Measurements from ENCODE around the gene PUS10.

PUS10 gene

GRCh38 chr2:60973705-60974104 is 44.4 kb downstream of the PUS10 start:
- Histone ChIP-seq H3K9me3 (ENCODE audit: control insufficient read depth, insufficient read depth, low read depth, low read length) (no peaks in the 10 kb centered on the region), H3K4me1 (ENCODE audit: control insufficient read depth, insufficient read depth, low read length) (no peaks in the 10 kb centered on the region), H3K27ac (ENCODE audit: extremely low read depth, low read depth, low read length) (no peak overlapping the region), H3K4me3 (ENCODE audit: low read depth, low read length) (no peak overlapping the region), H3K36me3 (ENCODE audit: control insufficient read depth in 2 of 2, insufficient read depth in 1 of 2, low read length in 2 of 2) (no peaks in the 10 kb centered on the region)
- no peak for TF ChIP-seq GLI4 (tag by site-specific recombination; IDR thresholded peaks at IDR 0.05)
- TF ChIP-seq ZNF221 (tag by site-specific recombination; IDR thresholded peaks at IDR 0.05; ENCODE audit: borderline replicate concordance), result no peak
- TF ChIP-seq ZEB2 (tag by site-specific recombination; IDR thresholded peaks at IDR 0.05), result no peak
- no peak for TF ChIP-seq BCL6B (tag by site-specific recombination; IDR thresholded peaks at IDR 0.05)
- no peak for TF ChIP-seq ZNF416 (tag by site-specific recombination; IDR thresholded peaks at IDR 0.05)
- TF ChIP-seq ZNF555 (tag by site-specific recombination; conservative IDR thresholded peaks at IDR 0.05), result no peak
- TF ChIP-seq ZNF639 (tag by site-specific recombination; IDR thresholded peaks at IDR 0.05), result no peak
- ChIA-PET CTCF (no interaction called here), POLR2A (interaction anchor here (0.8 kb wide), 1 partner anchor 29 kb away, joined by 4 read pairs; no protein-coding TSS in a partner anchor)

- ChIA-PET POLR2A (no interaction called here), CTCF (interaction anchor here (0.6 kb wide), 1 partner anchor 151 kb away, joined by 3 read pairs; no protein-coding TSS in a partner anchor)
- no peaks in the 10 kb centered on the region for H3K9me3 ChIP-seq (ENCODE audit: control insufficient read depth, insufficient read depth, low read depth, low read length)
- TF ChIP-seq ZNF785 (tag by site-specific recombination; IDR thresholded peaks at IDR 0.05), result no peak
- TF ChIP-seq ZIC2 (tag by site-specific recombination; IDR thresholded peaks at IDR 0.05), result peak; percentile 12; the same call in 1 of the 2 replicates
- H3K4me1 ChIP-seq (ENCODE audit: control insufficient read depth, insufficient read depth, low read length), result no peaks in the 10 kb centered on the region
- H3K4me3 ChIP-seq (ENCODE audit: low read depth, low read length), result no peak overlapping the region
- no peak overlapping the region for H3K27ac ChIP-seq (ENCODE audit: extremely low read depth, low read depth, low read length)
- H3K36me3 ChIP-seq (ENCODE audit: control insufficient read depth in 2 of 2, insufficient read depth in 1 of 2, low read length in 2 of 2), result no peaks in the 10 kb centered on the region
Observed at GRCh38 chr2:60972889-60973656, 45.0 kb downstream of the PUS10 start.

GRCh38 chr2:60966507-60967405 is 51.3 kb downstream of the PUS10 start:
- H3K27ac ChIP-seq (ENCODE audit: extremely low read depth, low read depth, low read length), result no peak overlapping the region
- no peak for TF ChIP-seq ZNF148 (tag by site-specific recombination; IDR thresholded peaks at IDR 0.05; ENCODE audit: borderline replicate concordance)
- TF ChIP-seq ZNF530 (tag by site-specific recombination; IDR thresholded peaks at IDR 0.05; ENCODE audit: low read depth), result no peak
- no peak for TF ChIP-seq ZNF324 (tag by site-specific recombination; IDR thresholded peaks at IDR 0.05)
- TF ChIP-seq, protein P1, sequence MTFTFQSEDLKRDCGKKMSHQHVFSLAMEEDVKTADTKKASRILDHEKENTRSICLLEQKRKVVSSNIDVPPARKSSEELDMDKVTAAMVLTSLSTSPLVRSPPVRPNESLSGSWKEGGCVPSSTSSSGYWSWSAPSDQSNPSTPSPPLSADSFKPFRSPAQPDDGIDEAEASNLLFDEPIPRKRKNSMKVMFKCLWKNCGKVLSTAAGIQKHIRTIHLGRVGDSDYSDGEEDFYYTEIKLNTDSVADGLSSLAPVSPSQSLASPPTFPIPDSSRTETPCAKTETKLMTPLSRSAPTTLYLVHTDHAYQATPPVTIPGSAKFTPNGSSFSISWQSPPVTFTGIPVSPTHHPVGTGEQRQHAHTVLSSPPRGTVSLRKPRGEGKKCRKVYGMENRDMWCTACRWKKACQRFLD (tag by site-specific recombination; IDR thresholded peaks at IDR 0.05), result no peak
- TF ChIP-seq, protein P2, sequence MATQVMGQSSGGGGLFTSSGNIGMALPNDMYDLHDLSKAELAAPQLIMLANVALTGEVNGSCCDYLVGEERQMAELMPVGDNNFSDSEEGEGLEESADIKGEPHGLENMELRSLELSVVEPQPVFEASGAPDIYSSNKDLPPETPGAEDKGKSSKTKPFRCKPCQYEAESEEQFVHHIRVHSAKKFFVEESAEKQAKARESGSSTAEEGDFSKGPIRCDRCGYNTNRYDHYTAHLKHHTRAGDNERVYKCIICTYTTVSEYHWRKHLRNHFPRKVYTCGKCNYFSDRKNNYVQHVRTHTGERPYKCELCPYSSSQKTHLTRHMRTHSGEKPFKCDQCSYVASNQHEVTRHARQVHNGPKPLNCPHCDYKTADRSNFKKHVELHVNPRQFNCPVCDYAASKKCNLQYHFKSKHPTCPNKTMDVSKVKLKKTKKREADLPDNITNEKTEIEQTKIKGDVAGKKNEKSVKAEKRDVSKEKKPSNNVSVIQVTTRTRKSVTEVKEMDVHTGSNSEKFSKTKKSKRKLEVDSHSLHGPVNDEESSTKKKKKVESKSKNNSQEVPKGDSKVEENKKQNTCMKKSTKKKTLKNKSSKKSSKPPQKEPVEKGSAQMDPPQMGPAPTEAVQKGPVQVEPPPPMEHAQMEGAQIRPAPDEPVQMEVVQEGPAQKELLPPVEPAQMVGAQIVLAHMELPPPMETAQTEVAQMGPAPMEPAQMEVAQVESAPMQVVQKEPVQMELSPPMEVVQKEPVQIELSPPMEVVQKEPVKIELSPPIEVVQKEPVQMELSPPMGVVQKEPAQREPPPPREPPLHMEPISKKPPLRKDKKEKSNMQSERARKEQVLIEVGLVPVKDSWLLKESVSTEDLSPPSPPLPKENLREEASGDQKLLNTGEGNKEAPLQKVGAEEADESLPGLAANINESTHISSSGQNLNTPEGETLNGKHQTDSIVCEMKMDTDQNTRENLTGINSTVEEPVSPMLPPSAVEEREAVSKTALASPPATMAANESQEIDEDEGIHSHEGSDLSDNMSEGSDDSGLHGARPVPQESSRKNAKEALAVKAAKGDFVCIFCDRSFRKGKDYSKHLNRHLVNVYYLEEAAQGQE (tag by site-specific recombination; IDR thresholded peaks at IDR 0.05), result no peak
- TF ChIP-seq, protein P3, sequence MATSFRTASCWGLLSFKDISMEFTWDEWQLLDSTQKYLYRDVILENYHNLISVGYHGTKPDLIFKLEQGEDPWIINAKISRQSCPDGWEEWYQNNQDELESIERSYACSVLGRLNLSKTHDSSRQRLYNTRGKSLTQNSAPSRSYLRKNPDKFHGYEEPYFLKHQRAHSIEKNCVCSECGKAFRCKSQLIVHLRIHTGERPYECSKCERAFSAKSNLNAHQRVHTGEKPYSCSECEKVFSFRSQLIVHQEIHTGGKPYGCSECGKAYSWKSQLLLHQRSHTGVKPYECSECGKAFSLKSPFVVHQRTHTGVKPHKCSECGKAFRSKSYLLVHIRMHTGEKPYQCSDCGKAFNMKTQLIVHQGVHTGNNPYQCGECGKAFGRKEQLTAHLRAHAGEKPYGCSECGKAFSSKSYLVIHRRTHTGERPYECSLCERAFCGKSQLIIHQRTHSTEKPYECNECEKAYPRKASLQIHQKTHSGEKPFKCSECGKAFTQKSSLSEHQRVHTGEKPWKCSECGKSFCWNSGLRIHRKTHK (tag by site-specific recombination; IDR thresholded peaks at IDR 0.05), result no peak

More at GRCh38 chr2:60966507-60967405, 51.3 kb downstream of the PUS10 start:
- Histone ChIP-seq H3K4me3 (ENCODE audit: low read depth, low read length) (no peak overlapping the region), H3K36me3 (ENCODE audit: control insufficient read depth in 2 of 2, insufficient read depth in 1 of 2, low read length in 2 of 2) (no peaks in the 10 kb centered on the region), H3K4me1 (ENCODE audit: control insufficient read depth, insufficient read depth, low read length) (no peaks in the 10 kb centered on the region), H3K9me3 (ENCODE audit: control insufficient read depth, insufficient read depth, low read depth, low read length) (no peaks in the 10 kb centered on the region)
- ChIA-PET POLR2A (no interaction called here), CTCF (interaction anchor here (0.9 kb wide), 1 partner anchor 13 kb away, joined by 4 read pairs; no protein-coding TSS in a partner anchor)
